GM12878 (cell line): ENCODE data around the gene OTOA. TPM values are rescaled to one million over a fixed set of nuclear protein-coding genes. Genes with fewer than 3 reads are reported as not detected.

ENCODE experiments used
- ATAC-seq: fragments of 200-7000 bp; cut with Tn5 transposase; 3 replicates; pipeline ENCODE4 v1.9.1; 2020; ENCODE audit warnings: mild to moderate bottlenecking, moderate library complexity
- BruUV-seq: library from RNA; stranded (reverse); fragments of 400-500 nt; replicated peaks from 2 replicates; lab custom pipeline; 2021; lab: Mats Ljungman, UMichigan
- CTCF ChIA-PET: fragments of 300-600 bp; sonication (Branson Sonifier 250); formaldehyde crosslinking; extraction: SDS; loops from one replicate; lab custom pipeline; 2021; ENCODE audit warnings: inconsistent platforms; lab: Yijun Ruan, JAX
- POLR2A ChIA-PET: fragments of 350-600 bp; formaldehyde crosslinking; extraction: SDS; loops from one replicate; lab custom pipeline; 2021; ENCODE audit warnings: inconsistent platforms; lab: Charles Lee
- RAD21 ChIA-PET: fragments of 300-600 bp; sonication (Branson Sonifier 250); formaldehyde crosslinking; loops from one replicate; lab custom pipeline; 2023; ENCODE audit warnings: antibody characterized with exemption; ENCODE audit not compliant: unreplicated experiment; lab: Charles Lee
- SMC1A ChIA-PET: fragments of 300-600 bp; sonication (Branson Sonifier 250); formaldehyde crosslinking; loops from one replicate; lab custom pipeline; 2023; ENCODE audit not compliant: unreplicated experiment, uncharacterized antibody; lab: Charles Lee
- DNase-seq: peaks from one replicate; pipeline ENCODE4 v3.0.0-alpha.2; 2011; ENCODE audit warnings: low read depth, low spot score
- FAIRE-seq: peaks from 3 replicates; lab custom pipeline; 2011; peaks lifted over from hg19 to GRCh38; lab: Jason Lieb, UNC
- H2AFZ ChIP-seq: 2 replicates; pipeline ENCODE4 v1.6.0; 2011; ENCODE audit warnings: low read depth, low read length, control low read depth; ENCODE audit not compliant: control insufficient read depth
- H3K27ac ChIP-seq: 2 replicates; pipeline ENCODE4 v1.5.1; 2011; ENCODE audit warnings: control low read depth; ENCODE audit not compliant: control insufficient read depth, insufficient read depth
- H3K27me3 ChIP-seq, 2 experiments: replicated peaks in 1 of 2; 2 replicates each; pipeline versions ENCODE4 v1.6.0 to v1.6.1; 2011; ENCODE audit warnings: low read length in 1 of 2; ENCODE audit not compliant: control insufficient read depth in 2 of 2, insufficient read depth in 2 of 2
- H3K36me3 ChIP-seq, 2 experiments: 2 replicates each; pipeline ENCODE4 v1.5.1; 2011; ENCODE audit warnings: low read length in 1 of 2; ENCODE audit not compliant: control insufficient read depth in 2 of 2, insufficient read depth in 2 of 2
- H3K4me1 ChIP-seq: 2 replicates; pipeline ENCODE4 v1.6.1; 2011; ENCODE audit warnings: mild to moderate bottlenecking, low read length, moderate library complexity, mixed read lengths; ENCODE audit not compliant: control insufficient read depth, insufficient read depth
- H3K4me2 ChIP-seq: 2 replicates; pipeline ENCODE4 v1.6.0; 2011; ENCODE audit warnings: control low read depth; ENCODE audit not compliant: control insufficient read depth, insufficient read depth
- H3K4me3 ChIP-seq: fragments of 200-600 bp; sonication (generic); 2 replicates; pipeline ENCODE4 v1.5.1; 2016
- H3K79me2 ChIP-seq: 2 replicates; pipeline ENCODE4 v1.6.0; 2011; ENCODE audit warnings: low read length; ENCODE audit not compliant: control insufficient read depth, insufficient read depth
- H3K9ac ChIP-seq: 2 replicates; pipeline ENCODE4 v1.8.0; 2011; ENCODE audit warnings: low read length, control low read depth, mixed read lengths; ENCODE audit not compliant: control insufficient read depth, insufficient read depth
- H3K9me3 ChIP-seq: replicated peaks from 3 replicates; pipeline ENCODE4 v1.5.1; 2011; ENCODE audit warnings: mild to moderate bottlenecking, low read length; ENCODE audit not compliant: control insufficient read depth, insufficient read depth
- H4K20me1 ChIP-seq: 2 replicates; pipeline ENCODE4 v1.6.0; 2011; ENCODE audit not compliant: control insufficient read depth, insufficient read depth
- ATF7 ChIP-seq: fragments of 450-650 bp; IDR thresholded peaks from 2 replicates; pipeline ENCODE4 v1.6.1; 2016; ENCODE audit warnings: low read depth, mild to moderate bottlenecking
- ESRRA ChIP-seq: IDR thresholded peaks from 2 replicates; pipeline ENCODE4 v1.6.1; 2012; ENCODE audit warnings: mild to moderate bottlenecking, low read length, improper control_type of control experiment
- FOXM1 ChIP-seq: IDR thresholded peaks from 2 replicates; pipeline ENCODE4 v1.6.1; 2012; ENCODE audit warnings: low read depth, mild to moderate bottlenecking, inconsistent platforms, low read length, moderate library complexity
- GABPA ChIP-seq: IDR thresholded peaks from 2 replicates; pipeline ENCODE4 v1.6.1; 2014; ENCODE audit warnings: antibody characterized with exemption, low read depth, mild to moderate bottlenecking, inconsistent platforms
- MEF2B ChIP-seq: fragments of 450-650 bp; IDR thresholded peaks from 2 replicates; pipeline ENCODE4 v1.6.1; 2018; ENCODE audit warnings: mild to moderate bottlenecking, moderate library complexity; ENCODE audit not compliant: partially characterized antibody, poor library complexity, severe bottlenecking
- NBN ChIP-seq: fragments of 450-650 bp; IDR thresholded peaks from 2 replicates; pipeline ENCODE4 v1.6.1; 2016
- NFXL1 ChIP-seq: fragments of 450-650 bp; IDR thresholded peaks from 2 replicates; pipeline ENCODE4 v1.6.1; 2017; ENCODE audit warnings: antibody characterized with exemption, mild to moderate bottlenecking, borderline replicate concordance
- NRF1 ChIP-seq: conservative IDR thresholded peaks from 2 replicates; pipeline ENCODE4 v1.6.1; 2011; ENCODE audit warnings: mild to moderate bottlenecking, low read depth, low read length, improper control_type of control experiment
- PAX5 ChIP-seq: IDR thresholded peaks from 2 replicates; pipeline ENCODE4 v1.6.1; 2011; ENCODE audit warnings: low read depth, low read length, borderline replicate concordance
- PBX3 ChIP-seq: IDR thresholded peaks from 2 replicates; pipeline ENCODE4 v1.6.1; 2011; ENCODE audit warnings: mild to moderate bottlenecking, low read depth, low read length, moderate library complexity; ENCODE audit not compliant: insufficient replicate concordance
- PKNOX1 ChIP-seq: fragments of 450-650 bp; IDR thresholded peaks from 2 replicates; pipeline ENCODE4 v1.6.1; 2016; ENCODE audit warnings: mild to moderate bottlenecking
- POU2F2 ChIP-seq: IDR thresholded peaks from 3 replicates; pipeline ENCODE4 v1.6.1; 2011; ENCODE audit warnings: low read depth, mild to moderate bottlenecking, low read length, borderline replicate concordance
- RB1 ChIP-seq: fragments of 450-650 bp; formaldehyde crosslinking; IDR thresholded peaks from 2 replicates; pipeline ENCODE4 v1.6.1; 2017; ENCODE audit warnings: mild to moderate bottlenecking, borderline replicate concordance
- SMAD5 ChIP-seq: IDR thresholded peaks from 2 replicates; pipeline ENCODE4 v1.6.1; 2016; ENCODE audit warnings: antibody characterized with exemption, low read depth
- SMC3 ChIP-seq: IDR thresholded peaks from 2 replicates; pipeline ENCODE4 v1.6.1; 2011; ENCODE audit warnings: low read length, improper control_type of control experiment, borderline replicate concordance
- SPI1 ChIP-seq: IDR thresholded peaks from 2 replicates; pipeline ENCODE4 v1.6.1; 2011; ENCODE audit warnings: low read depth, mild to moderate bottlenecking, low read length, moderate library complexity, borderline replicate concordance; ENCODE audit not compliant: insufficient read depth
- SUPT20H ChIP-seq: IDR thresholded peaks from 2 replicates; pipeline ENCODE4 v1.6.1; 2011; ENCODE audit warnings: low read depth, mild to moderate bottlenecking, low read length, moderate library complexity, borderline replicate concordance; ENCODE audit not compliant: control insufficient read depth
- TCF3 ChIP-seq: IDR thresholded peaks from 2 replicates; pipeline ENCODE4 v1.6.1; 2012; ENCODE audit warnings: low read depth, mild to moderate bottlenecking, low read length, borderline replicate concordance; ENCODE audit not compliant: insufficient read depth
- YY1 ChIP-seq: IDR thresholded peaks from 2 replicates; pipeline ENCODE4 v1.6.1; 2011; ENCODE audit warnings: low read depth, mild to moderate bottlenecking, low read length
- ZNF207 ChIP-seq: fragments of 450-650 bp; IDR thresholded peaks from 2 replicates; pipeline ENCODE4 v1.6.1; 2014; ENCODE audit warnings: antibody characterized with exemption, mild to moderate bottlenecking, borderline replicate concordance
- WGBS: methylation state at CpG from one replicate; pipeline ENCODE4 v1.1.6; 2016; ENCODE audit warnings: low lambda C conversion rate; ENCODE audit not compliant: insufficient replicate concordance, insufficient coverage; ENCODE audit errors: missing lambda C conversion rate; 5-methylcytosine and 5-hydroxymethylcytosine counted together
- in situ Hi-C: fragments of 300-500 bp; cut with MboI; formaldehyde crosslinking; loops from 9 replicates; pipeline ENCODE4 v1.14.3; 2018; ENCODE audit warnings: mixed read lengths
- intact Hi-C: fragments of 100-400 bp; cut with micrococcal nuclease; formaldehyde crosslinking; loops from one replicate; pipeline ENCODE4 v1.14.2; 2022; ENCODE audit not compliant: unreplicated experiment
- polyA plus RNA-seq, 11 experiments: library from polyadenylated mRNA; depleted of rRNA in 4 of 11; unstranded in 6 of 11; stranded (reverse) in 5 of 11; fragments of >200 nt; fragmentation: Nextera tagmentation in 4 of 11; fragmentation: Illumina TruSeq in 1 of 11; extraction: Ambion mirVana in 4 of 11; extraction: Trizol in 1 of 11; gene quantifications; 1 replicate in 1 of 11; 2 replicates in 10 of 11; pipeline versions ENCODE4 v1.2.1 to v1.2.3, GENCODE V29; 2011 to 2016; ENCODE audit warnings: inconsistent platforms in 2 of 11, missing spikeins in 2 of 11, low read depth in 1 of 11
- total RNA-seq, 4 experiments: library from RNA; depleted of rRNA in 3 of 4; stranded (reverse); fragments of >200 nt in 3 of 4; fragmentation: Illumina TruSeq in 1 of 4; extraction: Trizol in 1 of 4; gene quantifications; 2 replicates each; pipeline versions ENCODE4 v1.2.1 to v1.2.3, GENCODE V29; 2013 to 2021

The OTOA gene
- total and polyA plus RNA-seq, 10 of the 15 experiments (the other 5 are each of a cell fraction or from before 2014, with no cell fraction given), result 0.33 to 1.5 (median 0.61) TPM

GRCh38 chr16:21646091-21646490 lies 17.7 kb upstream of the OTOA start (continued):
- no peak for TF ChIP-seq NRF1
- no peak for TF ChIP-seq MEF2B
- no peak for TF ChIP-seq SMAD5
- TF ChIP-seq PAX5, result no peak

GRCh38 chr16:21646721-21647561 lies 16.8 kb upstream of the OTOA start:
- DNase-seq, result peak; percentile 99
- peak overlapping the region; percentile 40 for H3K9ac ChIP-seq
- CTCF ChIA-PET, result interaction anchor here (0.8 to 10.1 kb wide), 10 partner anchors 9 to 1367 kb away, joined by 3 to 100 read pairs (median 4); no protein-coding TSS in a partner anchor
- TF ChIP-seq PBX3, result no peak
- TF ChIP-seq ESRRA, result no peak
- no peak for TF ChIP-seq SMC3
- TF ChIP-seq SMAD5, result 0 out of 2 replicates have a peak, but pooled peaks have one; percentile 42
- peak; percentile 86 for TF ChIP-seq PKNOX1
- TF ChIP-seq ATF7, result peak; percentile 67
- TF ChIP-seq SUPT20H, result no peak
- TF ChIP-seq FOXM1, result peak; percentile 52; the same call in 1 of the 2 replicates
- TF ChIP-seq ZNF207, result no peak
- no peak for TF ChIP-seq NFXL1
- TF ChIP-seq SPI1, result no peak
- peak; percentile 57 for TF ChIP-seq GABPA
- TF ChIP-seq NBN, result peak; percentile 73
- no peak for TF ChIP-seq RB1
- TF ChIP-seq POU2F2, result peak; percentile 65; the same call in 2 of the 3 replicates
- TF ChIP-seq YY1, result no peak
- peak; percentile 76; the same call in 1 of the 2 replicates for TF ChIP-seq TCF3

More at GRCh38 chr16:21646721-21647561, 16.8 kb upstream of the OTOA start:
- 22% methylated on average over 18 of the region's 18 CpGs for WGBS
- ChIA-PET SMC1A (interaction anchor here (0.8 to 5.3 kb wide), 8 partner anchors 8 to 73 kb away, joined by 3 to 35 read pairs (median 4); no protein-coding TSS in a partner anchor), RAD21 (interaction anchor here (0.5 to 3.6 kb wide), 7 partner anchors 10 to 540 kb away, joined by 3 to 36 read pairs (median 3); no protein-coding TSS in a partner anchor), POLR2A (no interaction called here)
- Histone ChIP-seq H3K27ac (peak overlapping the region; percentile 88), H3K4me3 (no peak overlapping the region), H3K4me1 (peaks cover 33% of the 10 kb centered on the region), H4K20me1 (no peaks in the 10 kb centered on the region), H2AFZ (no peak overlapping the region), H3K27me3 (no peaks in the 10 kb centered on the region), H3K79me2 (no peaks in the 10 kb centered on the region; the same call in 1 of the 2 replicates), H3K36me3 (no peaks in the 10 kb centered on the region; a peak in 1 of 4 replicates), H3K4me2 (peak overlapping the region; percentile 51), H3K9me3 (no peaks in the 10 kb centered on the region)
- in situ Hi-C loops, result no loop called here
- intact Hi-C loops, result no loop called here
- FAIRE-seq (peak; percentile 91), ATAC-seq (peak; percentile 91)
- BruUV-seq, result no TSS peak
